GM13976 (cell line): ENCODE measurements around the gene PPP2R5D.

Source experiments
- DNase-seq: peaks from one replicate; pipeline ENCODE4 v3.0.0; 2012; ENCODE audit warnings: low spot score
- CTCF ChIP-seq: IDR thresholded peaks from 2 replicates; pipeline ENCODE4 v1.5.1; 2012; ENCODE audit warnings: borderline replicate concordance, mild to moderate bottlenecking; ENCODE audit not compliant: insufficient read depth; ENCODE audit errors: extremely low read depth, missing control alignments, control extremely low read depth
- in situ Hi-C: fragments of 300-500 bp; cut with MboI; formaldehyde crosslinking; loops from one replicate; pipeline ENCODE4 v1.12.0; 2022; ENCODE audit warnings: low sequenced_read_pairs, mixed read lengths, inconsistent platforms; ENCODE audit not compliant: unreplicated experiment

The PPP2R5D gene

GRCh38 chr6:42963855-42964605, 20.3 kb upstream of the PPP2R5D start:
- peak; percentile 60 for DNase-seq
- peak; percentile 22 for TF ChIP-seq CTCF
- in situ Hi-C loops: no loop called here

- DNase-seq: no peak
- in situ Hi-C loops: no loop called here
- no peak for TF ChIP-seq CTCF
These were observed 17.8 kb upstream of the PPP2R5D start for GRCh38 chr6:42966571-42966970.

GRCh38 chr6:42967228-42967627, 17.1 kb upstream of the PPP2R5D start:
- DNase-seq: no peak
- in situ Hi-C loops: no loop called here
- no peak for TF ChIP-seq CTCF

GRCh38 chr6:42968126-42968701, 16.2 kb upstream of the PPP2R5D start:
- in situ Hi-C loops: no loop called here
- no peak for TF ChIP-seq CTCF
- DNase-seq: no peak

- in situ Hi-C loops: no loop called here
These were observed 15.6 kb upstream of the PPP2R5D start for GRCh38 chr6:42968783-42969182.

GRCh38 chr6:42969431-42969830, 14.9 kb upstream of the PPP2R5D start:
- no peak for TF ChIP-seq CTCF
- in situ Hi-C loops: no loop called here
- DNase-seq: no peak

More at GRCh38 chr6:42968783-42969182, 15.6 kb upstream of the PPP2R5D start:
- no peak for TF ChIP-seq CTCF
- no peak for DNase-seq
